ENCODE results near the gene MCAM.

GRCh38 chr11:119365071-119365591 is 48.2 kb upstream of the MCAM start:
- TF ChIP-seq CTCF (IDR thresholded peaks at IDR 0.05) (no peak), POLR2A (IDR thresholded peaks at IDR 0.05) (no peak), EP300 (IDR thresholded peaks at IDR 0.05) (no peak)

Measured in tibial nerve (tissue), 4 donors.